Heart left ventricle (tissue), 13 donors: ENCODE results near the gene CNTNAP5.

Experiments
- POLR2A ChIP-seq, 2 donors: fragments of 450-650 bp; IDR thresholded peaks; one replicate each; pipeline ENCODE4 v1.6.1; 2017; ENCODE audit warnings: antibody characterized with exemption in 2 of 2, mild to moderate bottlenecking in 2 of 2, moderate library complexity in 2 of 2
- TF ChIP-seq, protein P1 (sequence below), 12 donors: fragments of 200-600 bp; sonication (generic) in 4 of 12; IDR thresholded peaks; one replicate each; pipeline versions ENCODE4 v1.5.0 to v1.8.0; 2018 to 2022; ENCODE audit warnings: antibody characterized with exemption in 12 of 12, mild to moderate bottlenecking in 5 of 12
- donor health status: ischemic (EF 13 %, LVEDD 7.1; RV severe dilation, severe dysfunction).
- donor health status: DM: no; HTN: yes; CAD: no.
- donor health status: DM: no; HTN: no; CAD: no.
- donor health status: ischemic (EF 25% LVEDD 6.9; RV normal size, moderate dysfunction).
- donor health status: ischemic (EF 25% LVEDD 5.7; RV mildly dilated, moderate dysfunction).
- donor health status: ischemic (EF 35%, LVEDD 5.7; RV mildly dilated, moderate dysfunction).
- donor health status: nonischemic (EF 11% LVEDD 7.7; RV severe dilation, severe dysfunction).
- donor health status: DM: yes; HTN: yes; CAD: no.
- donor health status: PGD.
- donor health status: ischemic (EF 29% LVEDD 5.4; RV normal size, mild dysfunction).
- donor health status: nonischemic (EF 23%, LVEDD 6.1; RV moderate dilation, normal function).

DNA sequence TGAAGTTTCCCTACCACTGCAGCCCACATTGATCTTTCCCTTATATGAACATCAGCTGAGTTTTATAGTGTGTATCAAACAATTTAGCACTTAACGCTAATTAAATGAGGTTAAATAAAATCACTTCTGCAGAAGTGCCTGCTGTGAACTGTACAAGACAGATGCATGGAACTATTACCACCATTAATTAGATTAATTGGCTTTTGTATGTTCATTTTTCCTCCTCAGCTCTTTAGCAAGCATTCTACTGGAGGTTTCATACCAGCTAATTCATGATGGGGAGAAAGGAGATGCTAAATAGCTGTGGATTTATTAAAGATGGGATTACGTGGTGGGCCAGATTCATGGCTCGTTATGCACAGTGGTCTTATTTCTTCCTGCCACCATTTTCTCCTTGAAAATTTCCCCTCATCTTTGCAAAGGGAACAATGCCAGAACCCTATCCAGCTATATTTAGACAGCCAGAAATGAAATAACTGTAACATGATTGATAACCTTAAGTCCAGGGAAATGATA, 96.7 kb downstream of the CNTNAP5 start:
- no peak for TF ChIP-seq POLR2A (IDR thresholded peaks at IDR 0.05)
- TF ChIP-seq, protein P1, sequence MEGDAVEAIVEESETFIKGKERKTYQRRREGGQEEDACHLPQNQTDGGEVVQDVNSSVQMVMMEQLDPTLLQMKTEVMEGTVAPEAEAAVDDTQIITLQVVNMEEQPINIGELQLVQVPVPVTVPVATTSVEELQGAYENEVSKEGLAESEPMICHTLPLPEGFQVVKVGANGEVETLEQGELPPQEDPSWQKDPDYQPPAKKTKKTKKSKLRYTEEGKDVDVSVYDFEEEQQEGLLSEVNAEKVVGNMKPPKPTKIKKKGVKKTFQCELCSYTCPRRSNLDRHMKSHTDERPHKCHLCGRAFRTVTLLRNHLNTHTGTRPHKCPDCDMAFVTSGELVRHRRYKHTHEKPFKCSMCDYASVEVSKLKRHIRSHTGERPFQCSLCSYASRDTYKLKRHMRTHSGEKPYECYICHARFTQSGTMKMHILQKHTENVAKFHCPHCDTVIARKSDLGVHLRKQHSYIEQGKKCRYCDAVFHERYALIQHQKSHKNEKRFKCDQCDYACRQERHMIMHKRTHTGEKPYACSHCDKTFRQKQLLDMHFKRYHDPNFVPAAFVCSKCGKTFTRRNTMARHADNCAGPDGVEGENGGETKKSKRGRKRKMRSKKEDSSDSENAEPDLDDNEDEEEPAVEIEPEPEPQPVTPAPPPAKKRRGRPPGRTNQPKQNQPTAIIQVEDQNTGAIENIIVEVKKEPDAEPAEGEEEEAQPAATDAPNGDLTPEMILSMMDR (IDR thresholded peaks at IDR 0.05) = no peak
